ENCODE results near the gene MEPCE.

The MEPCE gene

GRCh38 chr7:100407285-100408180 lies 22.1 kb upstream of the MEPCE start:
- DNase-seq: no peak

- DNase-seq: no peak
These were observed 18.5 kb upstream of the MEPCE start for GRCh38 chr7:100411101-100411500.

GRCh38 chr7:100413346-100413745 lies 16.3 kb upstream of the MEPCE start:
- no peak for DNase-seq

- DNase-seq: no peak
These were observed 15.7 kb upstream of the MEPCE start for GRCh38 chr7:100413889-100414288.

GRCh38 chr7:100415448-100415847 lies 14.2 kb upstream of the MEPCE start:
- DNase-seq: no peak

GRCh38 chr7:100418930-100419659 lies 10.5 kb upstream of the MEPCE start:
- DNase-seq: no peak

GRCh38 chr7:100419660-100420226 lies 9.9 kb upstream of the MEPCE start:
- no peak for DNase-seq

GRCh38 chr7:100423315-100423714 lies 6.3 kb upstream of the MEPCE start:
- no peak for DNase-seq

- DNase-seq: no peak
These were observed 4.3 kb upstream of the MEPCE start for GRCh38 chr7:100425347-100425746.

- no peak for DNase-seq
These were observed 3.1 kb upstream of the MEPCE start for GRCh38 chr7:100426516-100426915.

- no peak for DNase-seq
These were observed 1.9 kb upstream of the MEPCE start for GRCh38 chr7:100427762-100428198.

- peak; percentile 94 for DNase-seq
These were observed 1.2 kb upstream of the MEPCE start, which contains the start of gene ZCWPW1 for GRCh38 chr7:100428199-100428966. TSS of gene ZCWPW1 (minus strand) at chr7:100428703. CDS start at chr7:100420649, 8,054 bp downstream.

- peak; percentile 97 for DNase-seq
These were observed 529 bp upstream of the MEPCE start for GRCh38 chr7:100428967-100429636.

GRCh38 chr7:100430493-100431285 lies 1.1 kb downstream of the MEPCE start:
- no peak for DNase-seq

- DNase-seq: no peak
These were observed 1.7 kb downstream of the MEPCE start for GRCh38 chr7:100431286-100431735.

GRCh38 chr7:100432053-100432452 lies 2.4 kb downstream of the MEPCE start:
- DNase-seq: no peak

- DNase-seq: no peak
These were observed 3.1 kb downstream of the MEPCE start for GRCh38 chr7:100432621-100433275.

GRCh38 chr7:100433276-100433591 lies 3.6 kb downstream of the MEPCE start:
- no peak for DNase-seq

- no peak for DNase-seq
These were observed 4.1 kb downstream of the MEPCE start for GRCh38 chr7:100433592-100434296.
